HG02642 (cell line): ENCODE measurements around the gene OR2V1.
"Not testable (repeated sequence)": the region's sequence is repeated elsewhere in the genome, so short reads cannot be mapped to it uniquely, and the experiment has no call there.

ENCODE experiments used
- ATAC-seq: cut with Tn5 transposase; IDR thresholded peaks from one replicate; pipeline ENCODE4 v1.9.1; 2021; ENCODE audit warnings: mild to moderate bottlenecking; ENCODE audit not compliant: unreplicated experiment, poor library complexity

Gene OR2V1

GRCh38 chr5:181130832-181131496 is at the start of gene OR2V1:
TSS of gene OR2V1 (minus strand) at chr5:181131169. CDS start at chr5:181125304, 5,865 bp downstream.
- no peak for ATAC-seq

- not testable (repeated sequence) for ATAC-seq
These were observed 46.6 kb upstream of the OR2V1 start for GRCh38 chr5:181177559-181177958.

- no peak for ATAC-seq
These were observed 45.4 kb upstream of the OR2V1 start for GRCh38 chr5:181176254-181176952.

DNA sequence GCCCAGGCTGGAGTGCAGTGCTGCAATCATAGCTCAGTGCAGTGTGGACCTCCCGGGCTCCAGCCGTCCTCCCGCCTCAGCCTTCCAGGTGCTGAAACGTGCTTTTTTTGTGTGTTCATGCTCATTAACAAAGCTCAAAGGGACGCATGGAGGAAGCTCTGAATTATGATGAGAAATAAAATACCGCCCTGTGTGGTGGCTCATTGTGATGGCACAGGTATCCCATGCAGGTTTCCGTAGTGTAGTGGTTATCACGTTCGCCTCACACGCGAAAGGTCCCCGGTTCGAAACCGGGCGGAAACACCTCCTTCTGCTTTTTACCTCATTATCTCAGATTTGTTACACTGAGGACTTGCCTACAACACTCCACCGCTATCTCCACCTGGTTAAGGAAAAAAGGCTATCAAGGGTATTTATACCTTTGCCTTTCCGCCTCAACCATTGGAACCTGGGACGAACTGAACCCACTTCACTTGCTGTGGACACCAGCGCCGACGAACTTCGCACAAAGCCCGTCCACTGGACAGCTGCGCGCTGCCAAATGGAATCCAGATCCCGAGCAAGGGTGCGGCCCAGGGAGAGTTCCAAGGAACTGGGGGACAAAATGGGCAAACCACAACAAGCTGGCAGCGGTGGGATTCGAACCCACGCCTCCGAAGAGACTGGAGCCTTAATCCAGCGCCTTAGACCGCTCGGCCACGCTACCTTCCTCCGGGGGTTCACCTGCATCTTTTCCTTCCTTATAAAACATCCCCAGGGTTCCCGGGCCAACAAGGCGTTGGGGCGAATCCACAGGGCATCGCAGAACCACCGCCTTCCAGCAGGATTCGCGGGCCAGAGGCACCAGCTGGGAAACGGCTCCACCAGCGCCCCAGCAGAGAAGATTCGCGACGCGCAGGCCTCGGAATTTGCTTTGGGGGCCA is 42.7 kb upstream of the OR2V1 start:
- peak; percentile 47 for ATAC-seq

DNA sequence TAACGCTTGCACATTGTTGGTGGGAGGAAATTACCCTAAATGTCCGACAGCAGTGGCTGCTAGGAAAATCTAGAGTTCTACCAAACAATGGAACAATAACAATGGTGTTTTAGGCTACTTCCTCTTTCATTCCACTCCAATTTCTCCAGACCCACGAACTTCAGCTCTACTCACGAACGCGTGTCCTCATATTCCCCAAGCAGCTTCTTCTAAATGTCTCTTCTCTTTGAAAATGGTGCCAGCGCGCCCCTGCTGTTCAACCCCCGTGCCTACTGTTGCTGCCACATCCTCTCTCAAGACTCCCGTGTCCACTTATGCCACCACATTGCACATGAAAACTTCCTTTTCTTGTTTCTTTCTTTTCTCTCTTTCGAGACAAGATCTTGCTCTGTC is 42.1 kb upstream of the OR2V1 start:
- peak; percentile 27 for ATAC-seq

- no peak for ATAC-seq
These were observed 40.8 kb upstream of the OR2V1 start for GRCh38 chr5:181171782-181172181.

- ATAC-seq: no peak
These were observed 40.0 kb upstream of the OR2V1 start for GRCh38 chr5:181170996-181171395.

GRCh38 chr5:181170237-181170825 is 39.4 kb upstream of the OR2V1 start:
- ATAC-seq: peak; percentile 2

DNA sequence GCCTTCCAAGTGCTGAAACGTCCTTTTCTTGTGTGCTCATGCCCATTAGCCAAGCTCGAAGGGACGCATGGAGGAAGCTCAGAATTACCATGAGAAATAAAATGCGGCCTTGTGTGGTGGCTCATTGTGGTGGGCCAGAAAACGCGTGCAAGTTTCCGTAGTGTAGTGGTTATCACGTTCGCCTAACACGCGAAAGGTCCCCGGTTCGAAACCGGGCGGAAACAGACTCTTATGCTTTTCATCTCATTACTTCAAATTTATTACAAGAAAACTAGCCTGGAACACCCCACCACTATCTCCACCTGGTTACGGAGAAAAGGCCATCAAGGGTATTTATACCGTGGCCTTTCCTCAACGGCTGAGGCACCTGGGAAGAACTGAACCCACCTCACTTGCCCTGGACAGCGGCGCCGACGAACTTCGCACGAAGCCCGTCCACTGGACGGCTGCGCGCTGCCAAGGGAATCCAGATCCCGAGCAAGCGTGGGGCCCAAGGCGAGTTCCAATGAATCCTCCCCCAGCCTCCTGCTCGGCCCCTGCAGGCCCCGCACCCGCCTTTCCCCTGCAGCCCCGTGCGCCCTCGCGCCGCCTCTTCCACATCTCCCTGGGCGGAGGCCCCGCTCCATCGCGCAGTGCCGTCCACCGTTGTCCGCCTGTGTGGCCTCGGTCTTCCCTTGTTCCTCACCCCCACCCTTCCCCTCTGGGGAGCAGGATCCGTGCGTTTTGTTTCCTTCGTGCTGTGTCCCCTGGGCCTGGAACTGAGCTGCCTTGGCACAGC is 38.7 kb upstream of the OR2V1 start:
- peak; percentile 49 for ATAC-seq

GRCh38 chr5:181168595-181169118 is 37.7 kb upstream of the OR2V1 start:
- no peak for ATAC-seq

GRCh38 chr5:181167814-181168488 is 37.0 kb upstream of the OR2V1 start:
- ATAC-seq: no peak

GRCh38 chr5:181166812-181167733 is 36.1 kb upstream of the OR2V1 start:
- no peak for ATAC-seq

- no peak for ATAC-seq
These were observed 33.3 kb upstream of the OR2V1 start for GRCh38 chr5:181164076-181164952.

GRCh38 chr5:181163487-181164075 is 32.6 kb upstream of the OR2V1 start:
- ATAC-seq: no peak

GRCh38 chr5:181161534-181162175 is 30.7 kb upstream of the OR2V1 start:
- no peak for ATAC-seq
